Measurements from ENCODE around the gene ULK1.

DNA sequence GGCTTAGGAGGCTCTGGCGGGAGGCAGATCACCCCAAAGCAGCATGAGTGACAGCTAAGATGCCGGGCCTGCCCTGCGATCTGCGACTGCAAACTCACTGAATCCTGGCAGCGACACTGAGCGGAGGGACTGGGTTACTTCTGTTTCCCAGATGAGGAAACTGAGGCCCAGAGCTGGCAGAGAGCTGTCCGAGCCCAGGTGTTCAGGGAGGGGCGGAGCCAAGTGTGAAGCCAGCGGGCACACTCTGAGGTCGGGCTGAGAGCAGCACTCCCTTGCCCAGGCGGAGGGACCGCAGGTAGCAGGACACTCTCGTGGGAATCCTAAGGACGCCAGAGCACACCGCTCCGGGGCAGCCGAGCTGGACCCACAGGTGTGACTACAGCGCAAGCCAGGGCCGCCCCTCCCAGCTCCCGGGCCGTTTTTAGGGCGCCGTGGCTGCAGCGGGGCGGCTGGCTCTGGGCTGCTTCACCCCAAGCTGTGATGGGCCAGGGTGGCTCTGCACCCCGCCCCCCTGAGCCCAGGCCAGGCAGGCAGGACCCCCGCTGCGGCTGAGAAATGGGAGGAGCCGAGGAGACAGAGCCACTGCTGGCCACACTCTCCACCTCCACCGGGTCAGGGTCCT, 38.8 kb upstream of the ULK1 start:
- TF ChIP-seq POLR2A (IDR thresholded peaks at IDR 0.05): no peak
- TF ChIP-seq CTCF (IDR thresholded peaks at IDR 0.05 in 4 of 5, conservative IDR thresholded peaks at IDR 0.05 in 1 of 5): no peak
